Sigmoid colon (tissue), 4 donors: ENCODE data around the gene OXGR1.

Experiments
- CTCF ChIP-seq, 4 experiments: fragments of 450-650 bp in 3 of 4; fragments of 200-600 bp in 1 of 4; IDR thresholded peaks; one replicate each; pipeline ENCODE4 v1.5.1; 2016 to 2019; ENCODE audit warnings: antibody characterized with exemption in 4 of 4, mild to moderate bottlenecking in 3 of 4, moderate library complexity in 2 of 4
- POLR2A ChIP-seq, 2 donors: fragments of 450-650 bp; IDR thresholded peaks; one replicate each; pipeline ENCODE4 v1.6.1; 2016; ENCODE audit warnings: antibody characterized with exemption in 2 of 2, mild to moderate bottlenecking in 2 of 2, moderate library complexity in 2 of 2
- POLR2AphosphoS5 ChIP-seq, 4 donors: sonication (generic); formaldehyde crosslinking; IDR thresholded peaks; one replicate each; pipeline ENCODE4 v1.6.1; 2017; ENCODE audit warnings: antibody characterized with exemption in 4 of 4

DNA sequence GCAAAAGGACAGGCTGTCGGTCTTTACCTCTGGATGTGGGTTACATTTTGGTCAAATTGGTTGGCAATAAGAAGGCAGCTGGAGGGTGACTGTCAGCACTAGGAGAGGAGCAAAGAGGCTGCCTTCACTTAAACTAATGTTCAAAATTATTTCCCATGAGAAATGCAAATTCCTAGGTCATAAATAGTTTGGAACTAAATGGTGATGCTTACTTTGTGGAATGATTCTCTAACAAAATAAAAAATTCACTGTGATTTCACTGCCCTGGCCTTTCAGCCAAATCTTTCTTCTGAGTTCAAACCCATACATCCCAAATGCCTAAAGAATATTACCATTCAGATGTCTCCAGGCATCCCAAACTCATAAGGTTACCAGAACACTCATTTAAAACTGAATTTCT, 25.0 kb upstream of the OXGR1 start:
- TF ChIP-seq CTCF (IDR thresholded peaks at IDR 0.05) (no peak), POLR2A (IDR thresholded peaks at IDR 0.05) (no peak), POLR2AphosphoS5 (IDR thresholded peaks at IDR 0.05) (no peak)
